ENCODE data around the gene FLNC. TPM values are rescaled to one million over a fixed set of nuclear protein-coding genes. Genes with fewer than 3 reads are reported as not detected.

FLNC gene
- total and polyA plus RNA-seq, 2 of the 4 experiments (the other 2 are of a cell fraction), result 116 to 154 TPM

GRCh38 chr7:128895320-128895719, 65.1 kb downstream of the FLNC start:
- no TSS peak for BruUV-seq (replicated peaks)
- intact Hi-C loops (cut with micrococcal nuclease), result no loop called here
- in situ Hi-C loops (cut with MboI; ENCODE audit: low sequenced_read_pairs), result loop anchor here (25.0 kb wide), 1 partner anchor 433 kb away; the partner anchor contains the start of gene HILPDA
- no peak overlapping the region for H2BK5ac ChIP-seq (ENCODE audit: low read depth, low read length, poor library complexity, severe bottlenecking)
- no peak overlapping the region for H3K4me2 ChIP-seq (ENCODE audit: low read depth, low read length)
- no peak overlapping the region for H2BK15ac ChIP-seq (ENCODE audit: low read depth, low read length)
- ChIA-PET POLR2A (ENCODE audit: unreplicated experiment) (no interaction called here), CTCF (no interaction called here)
- H4K8ac ChIP-seq (ENCODE audit: low read depth in 2 of 2, low read length in 2 of 2), result no peak overlapping the region
- no peak overlapping the region for H2BK20ac ChIP-seq (ENCODE audit: low read depth, low read length)
- H3K4me3 ChIP-seq (ENCODE audit: insufficient read depth, low read depth, low read length), result no peak overlapping the region
- no peak overlapping the region for H2AK9ac ChIP-seq (replicated peaks; ENCODE audit: low read depth, low read length, poor library complexity)
- H3K9me3 ChIP-seq (ENCODE audit: control insufficient read depth, insufficient read depth, low read length), result peaks cover 2% of the 10 kb centered on the region; the same call in 1 of the 2 replicates
- no peaks in the 10 kb centered on the region for H3K9me1 ChIP-seq (ENCODE audit: insufficient read depth, low read length)
- peaks cover 9% of the 10 kb centered on the region for H3K27me3 ChIP-seq (ENCODE audit: control insufficient read depth, insufficient read depth, low read length)
- H3K36me3 ChIP-seq (ENCODE audit: control insufficient read depth, insufficient read depth, low read length), result no peaks in the 10 kb centered on the region
- no peak for ATAC-seq (ENCODE audit: low read depth)
- no peak overlapping the region for H3K4ac ChIP-seq (ENCODE audit: low read depth, low read length)
- peaks cover 3% of the 10 kb centered on the region; the same call in 1 of the 2 replicates for H3K4me1 ChIP-seq (ENCODE audit: control insufficient read depth, insufficient read depth, low read length)
- H3K79me1 ChIP-seq (ENCODE audit: low read depth in 1 of 2, low read length in 2 of 2), result no peaks in the 10 kb centered on the region
- no peak overlapping the region for H4K5ac ChIP-seq (ENCODE audit: low read depth, low read length)
- no peak overlapping the region for H3K23ac ChIP-seq (ENCODE audit: low read depth, low read length)
- H3K18ac ChIP-seq (ENCODE audit: low read depth, low read length), result no peak overlapping the region
- no CpG with 5 or more reads among the region's 3 CpGs for WGBS, 2 experiments (ENCODE audit: extremely low coverage in 2 of 2, insufficient read length in 1 of 2)
- H2BK120ac ChIP-seq (ENCODE audit: low read depth, low read length), result no peak overlapping the region
- H2AK5ac ChIP-seq (ENCODE audit: low read depth, low read length), result no peak overlapping the region
- dilution Hi-C loops (cut with HindIII; ENCODE audit: low sequenced_read_pairs, unreplicated experiment), result no loop called here
- H3K27ac ChIP-seq (ENCODE audit: insufficient read depth, low read length), result no peak overlapping the region
- H2AFZ ChIP-seq (replicated peaks; ENCODE audit: low read length, poor library complexity), result no peak overlapping the region
- H3K56ac ChIP-seq (ENCODE audit: extremely low read depth, insufficient read depth, low read length), result no peak overlapping the region
- DNase-seq, result no peak
- TF ChIP-seq POLR2A (IDR thresholded peaks at IDR 0.05; ENCODE audit: low read depth, low read length) (no peak), BHLHE40 (IDR thresholded peaks at IDR 0.05; ENCODE audit: low read depth, low read length) (no peak), CTCF (conservative IDR thresholded peaks at IDR 0.05; ENCODE audit: low read depth, low read length) (no peak), USF2 (IDR thresholded peaks at IDR 0.05; ENCODE audit: low read depth, low read length) (no peak), RAD21 (IDR thresholded peaks at IDR 0.05; ENCODE audit: low read length) (no peak), FOS (IDR thresholded peaks at IDR 0.05; ENCODE audit: low read depth, low read length) (no peak), NFE2L2 (IDR thresholded peaks at IDR 0.05; ENCODE audit: low read depth, low read length) (no peak), CEBPB (IDR thresholded peaks at IDR 0.05; ENCODE audit: low read depth, low read length) (no peak), MAZ (IDR thresholded peaks at IDR 0.05; ENCODE audit: borderline replicate concordance, low read depth, low read length) (no peak), MXI1 (IDR thresholded peaks at IDR 0.05; ENCODE audit: borderline replicate concordance, low read depth, low read length) (no peak), SMC3 (IDR thresholded peaks at IDR 0.05; ENCODE audit: low read depth, low read length) (no peak), ELK1 (IDR thresholded peaks at IDR 0.05; ENCODE audit: borderline replicate concordance, low read depth, low read length) (no peak), CHD1 (IDR thresholded peaks at IDR 0.05; ENCODE audit: low read depth, low read length) (no peak)
- H4K91ac ChIP-seq (ENCODE audit: insufficient read depth, low read depth, low read length), result no peak overlapping the region
- no peak overlapping the region for H3K9ac ChIP-seq (ENCODE audit: low read depth, low read length)
- no peak overlapping the region for H3K14ac ChIP-seq (replicated peaks; ENCODE audit: low read depth, low read length)
- H4K20me1 ChIP-seq (ENCODE audit: insufficient read depth, low read length), result no peaks in the 10 kb centered on the region

Data from IMR-90 (cell line).